ENCODE measurements around the gene MAP3K19. TPM values are rescaled to one million over a fixed set of nuclear protein-coding genes. Genes with fewer than 3 reads are reported as not detected.

The MAP3K19 gene
- total and polyA plus RNA-seq, 2 experiments from 2014 or later = not detected

DNA sequence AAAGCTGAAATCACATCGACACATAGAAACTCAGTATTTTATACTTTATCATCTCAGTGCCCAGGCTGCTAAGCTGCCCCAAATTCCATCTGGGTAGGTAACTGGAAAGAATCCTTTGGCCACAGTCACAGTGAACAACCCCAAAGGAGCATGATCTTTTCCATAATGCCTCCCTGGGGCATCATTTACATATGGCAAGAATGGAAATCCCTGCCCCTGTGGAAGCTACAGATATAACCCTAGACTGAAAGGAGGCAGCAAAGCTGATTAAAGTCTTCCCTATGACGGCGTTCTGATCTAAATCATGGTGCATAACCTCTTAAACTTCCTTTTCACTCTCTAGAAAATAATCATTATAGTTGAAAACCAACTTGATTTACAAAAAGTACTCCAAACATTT is 41.5 kb downstream of the MAP3K19 start (continued):
- TF ChIP-seq, protein P1, sequence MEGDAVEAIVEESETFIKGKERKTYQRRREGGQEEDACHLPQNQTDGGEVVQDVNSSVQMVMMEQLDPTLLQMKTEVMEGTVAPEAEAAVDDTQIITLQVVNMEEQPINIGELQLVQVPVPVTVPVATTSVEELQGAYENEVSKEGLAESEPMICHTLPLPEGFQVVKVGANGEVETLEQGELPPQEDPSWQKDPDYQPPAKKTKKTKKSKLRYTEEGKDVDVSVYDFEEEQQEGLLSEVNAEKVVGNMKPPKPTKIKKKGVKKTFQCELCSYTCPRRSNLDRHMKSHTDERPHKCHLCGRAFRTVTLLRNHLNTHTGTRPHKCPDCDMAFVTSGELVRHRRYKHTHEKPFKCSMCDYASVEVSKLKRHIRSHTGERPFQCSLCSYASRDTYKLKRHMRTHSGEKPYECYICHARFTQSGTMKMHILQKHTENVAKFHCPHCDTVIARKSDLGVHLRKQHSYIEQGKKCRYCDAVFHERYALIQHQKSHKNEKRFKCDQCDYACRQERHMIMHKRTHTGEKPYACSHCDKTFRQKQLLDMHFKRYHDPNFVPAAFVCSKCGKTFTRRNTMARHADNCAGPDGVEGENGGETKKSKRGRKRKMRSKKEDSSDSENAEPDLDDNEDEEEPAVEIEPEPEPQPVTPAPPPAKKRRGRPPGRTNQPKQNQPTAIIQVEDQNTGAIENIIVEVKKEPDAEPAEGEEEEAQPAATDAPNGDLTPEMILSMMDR (conservative IDR thresholded peaks at IDR 0.05; ENCODE audit: low read depth in 2 of 2) = no peak

DNA sequence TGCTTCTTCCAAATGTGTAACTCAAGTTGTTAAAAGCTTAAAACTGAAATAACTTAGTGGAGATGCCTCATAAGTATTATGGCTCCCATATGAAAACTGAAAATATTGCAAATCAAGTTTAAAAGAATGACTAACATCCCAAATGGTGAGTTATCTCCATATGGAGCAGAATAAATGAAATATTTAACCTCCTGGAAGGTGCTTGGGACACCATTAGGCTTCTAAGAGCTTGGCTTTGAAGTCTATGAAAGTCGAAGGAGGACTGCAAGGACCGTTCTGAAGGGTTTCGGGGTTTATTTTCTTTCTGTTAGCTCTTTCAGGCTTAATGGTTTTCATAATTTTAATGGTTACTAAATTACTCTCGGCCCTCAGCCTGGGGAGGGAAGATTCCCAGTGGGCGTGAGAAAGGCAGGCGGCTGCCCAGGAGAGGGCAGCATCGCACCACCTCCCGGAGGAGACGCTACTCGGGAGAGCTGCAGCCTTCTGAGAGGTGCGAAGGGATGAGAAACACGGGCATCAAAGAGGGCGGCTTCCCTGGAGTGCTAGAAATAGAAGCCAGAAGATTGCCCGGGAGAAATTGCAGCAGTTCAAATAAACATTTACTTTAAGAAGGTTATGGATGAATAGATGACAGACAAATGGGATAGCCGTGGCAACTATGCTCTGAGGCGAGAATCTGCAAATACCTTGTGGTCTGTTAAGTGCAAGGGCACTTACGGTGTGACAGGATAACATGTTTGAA is 43.1 kb downstream of the MAP3K19 start:
- Histone ChIP-seq H3K27me3 (ENCODE audit: insufficient read depth) (no peaks in the 10 kb centered on the region), H3K27ac (ENCODE audit: low read depth) (no peak overlapping the region), H3K9me2 (ENCODE audit: insufficient read depth) (no peaks in the 10 kb centered on the region), H3K4me1 (ENCODE audit: insufficient read depth) (peaks cover 6% of the 10 kb centered on the region; the same call in 1 of the 2 replicates), H2AFZ (peak overlapping the region; percentile 74), H3F3A (replicated peaks; ENCODE audit: low read depth) (no peaks in the 10 kb centered on the region), H4K20me1 (replicated peaks; ENCODE audit: insufficient read depth) (no peaks in the 10 kb centered on the region), H3K4me2 (no peak overlapping the region), H3K4me3 (no peak overlapping the region), H3K79me2 (replicated peaks; ENCODE audit: insufficient read depth) (no peaks in the 10 kb centered on the region), H3K36me3 (ENCODE audit: insufficient read depth) (no peaks in the 10 kb centered on the region)
- Mint-ChIP-seq H3K4me3 (no peak overlapping the region), H3K4me1 (peaks cover 19% of the 10 kb centered on the region; the same call in 2 of the 3 replicates), H3K36me3 (ENCODE audit: low read depth) (no peaks in the 10 kb centered on the region), H3K9me3 (no peaks in the 10 kb centered on the region), H3K27ac (no peak overlapping the region), H3K27me3 (ENCODE audit: insufficient read depth, low read depth, poor library complexity) (peaks cover 7% of the 10 kb centered on the region)
- DNase-seq (ENCODE audit: low spot score) (peak; percentile 86), ATAC-seq (peak; percentile 98)
- no peak for TF ChIP-seq CREB1 (CRISPR knock-in tag; IDR thresholded peaks at IDR 0.05; ENCODE audit: low read depth)
- TF ChIP-seq, protein P1 (conservative IDR thresholded peaks at IDR 0.05; ENCODE audit: low read depth in 2 of 2) = peak; percentile 97 to 98
- TF ChIP-seq ZNF331 (CRISPR knock-in tag; IDR thresholded peaks at IDR 0.05; ENCODE audit: low read depth) = no peak
- no peak for TF ChIP-seq JUNB (IDR thresholded peaks at IDR 0.05; ENCODE audit: unreplicated experiment)
- no peak for TF ChIP-seq EZH2 (IDR thresholded peaks at IDR 0.05; ENCODE audit: low read depth, unreplicated experiment)
- TF ChIP-seq, protein P2, sequence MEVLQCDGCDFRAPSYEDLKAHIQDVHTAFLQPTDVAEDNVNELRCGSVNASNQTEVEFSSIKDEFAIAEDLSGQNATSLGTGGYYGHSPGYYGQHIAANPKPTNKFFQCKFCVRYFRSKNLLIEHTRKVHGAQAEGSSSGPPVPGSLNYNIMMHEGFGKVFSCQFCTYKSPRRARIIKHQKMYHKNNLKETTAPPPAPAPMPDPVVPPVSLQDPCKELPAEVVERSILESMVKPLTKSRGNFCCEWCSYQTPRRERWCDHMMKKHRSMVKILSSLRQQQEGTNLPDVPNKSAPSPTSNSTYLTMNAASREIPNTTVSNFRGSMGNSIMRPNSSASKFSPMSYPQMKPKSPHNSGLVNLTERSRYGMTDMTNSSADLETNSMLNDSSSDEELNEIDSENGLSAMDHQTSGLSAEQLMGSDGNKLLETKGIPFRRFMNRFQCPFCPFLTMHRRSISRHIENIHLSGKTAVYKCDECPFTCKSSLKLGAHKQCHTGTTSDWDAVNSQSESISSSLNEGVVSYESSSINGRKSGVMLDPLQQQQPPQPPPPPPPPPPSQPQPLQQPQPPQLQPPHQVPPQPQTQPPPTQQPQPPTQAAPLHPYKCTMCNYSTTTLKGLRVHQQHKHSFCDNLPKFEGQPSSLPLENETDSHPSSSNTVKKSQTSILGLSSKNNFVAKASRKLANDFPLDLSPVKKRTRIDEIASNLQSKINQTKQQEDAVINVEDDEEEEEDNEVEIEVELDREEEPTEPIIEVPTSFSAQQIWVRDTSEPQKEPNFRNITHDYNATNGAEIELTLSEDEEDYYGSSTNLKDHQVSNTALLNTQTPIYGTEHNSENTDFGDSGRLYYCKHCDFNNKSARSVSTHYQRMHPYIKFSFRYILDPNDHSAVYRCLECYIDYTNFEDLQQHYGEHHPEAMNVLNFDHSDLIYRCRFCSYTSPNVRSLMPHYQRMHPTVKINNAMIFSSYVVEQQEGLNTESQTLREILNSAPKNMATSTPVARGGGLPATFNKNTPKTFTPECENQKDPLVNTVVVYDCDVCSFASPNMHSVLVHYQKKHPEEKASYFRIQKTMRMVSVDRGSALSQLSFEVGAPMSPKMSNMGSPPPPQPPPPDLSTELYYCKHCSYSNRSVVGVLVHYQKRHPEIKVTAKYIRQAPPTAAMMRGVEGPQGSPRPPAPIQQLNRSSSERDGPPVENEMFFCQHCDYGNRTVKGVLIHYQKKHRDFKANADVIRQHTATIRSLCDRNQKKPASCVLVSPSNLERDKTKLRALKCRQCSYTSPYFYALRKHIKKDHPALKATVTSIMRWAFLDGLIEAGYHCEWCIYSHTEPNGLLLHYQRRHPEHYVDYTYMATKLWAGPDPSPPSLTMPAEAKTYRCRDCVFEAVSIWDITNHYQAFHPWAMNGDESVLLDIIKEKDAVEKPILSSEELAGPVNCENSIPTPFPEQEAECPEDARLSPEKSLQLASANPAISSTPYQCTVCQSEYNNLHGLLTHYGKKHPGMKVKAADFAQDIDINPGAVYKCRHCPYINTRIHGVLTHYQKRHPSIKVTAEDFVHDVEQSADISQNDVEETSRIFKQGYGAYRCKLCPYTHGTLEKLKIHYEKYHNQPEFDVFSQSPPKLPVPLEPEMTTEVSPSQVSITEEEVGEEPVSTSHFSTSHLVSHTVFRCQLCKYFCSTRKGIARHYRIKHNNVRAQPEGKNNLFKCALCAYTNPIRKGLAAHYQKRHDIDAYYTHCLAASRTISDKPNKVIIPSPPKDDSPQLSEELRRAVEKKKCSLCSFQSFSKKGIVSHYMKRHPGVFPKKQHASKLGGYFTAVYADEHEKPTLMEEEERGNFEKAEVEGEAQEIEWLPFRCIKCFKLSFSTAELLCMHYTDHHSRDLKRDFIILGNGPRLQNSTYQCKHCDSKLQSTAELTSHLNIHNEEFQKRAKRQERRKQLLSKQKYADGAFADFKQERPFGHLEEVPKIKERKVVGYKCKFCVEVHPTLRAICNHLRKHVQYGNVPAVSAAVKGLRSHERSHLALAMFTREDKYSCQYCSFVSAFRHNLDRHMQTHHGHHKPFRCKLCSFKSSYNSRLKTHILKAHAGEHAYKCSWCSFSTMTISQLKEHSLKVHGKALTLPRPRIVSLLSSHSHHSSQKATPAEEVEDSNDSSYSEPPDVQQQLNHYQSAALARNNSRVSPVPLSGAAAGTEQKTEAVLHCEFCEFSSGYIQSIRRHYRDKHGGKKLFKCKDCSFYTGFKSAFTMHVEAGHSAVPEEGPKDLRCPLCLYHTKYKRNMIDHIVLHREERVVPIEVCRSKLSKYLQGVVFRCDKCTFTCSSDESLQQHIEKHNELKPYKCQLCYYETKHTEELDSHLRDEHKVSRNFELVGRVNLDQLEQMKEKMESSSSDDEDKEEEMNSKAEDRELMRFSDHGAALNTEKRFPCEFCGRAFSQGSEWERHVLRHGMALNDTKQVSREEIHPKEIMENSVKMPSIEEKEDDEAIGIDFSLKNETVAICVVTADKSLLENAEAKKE (CRISPR knock-in tag; IDR thresholded peaks at IDR 0.05) = no peak
- TF ChIP-seq ZNF114 (CRISPR knock-in tag; IDR thresholded peaks at IDR 0.05) = no peak
- TF ChIP-seq, protein P3, sequence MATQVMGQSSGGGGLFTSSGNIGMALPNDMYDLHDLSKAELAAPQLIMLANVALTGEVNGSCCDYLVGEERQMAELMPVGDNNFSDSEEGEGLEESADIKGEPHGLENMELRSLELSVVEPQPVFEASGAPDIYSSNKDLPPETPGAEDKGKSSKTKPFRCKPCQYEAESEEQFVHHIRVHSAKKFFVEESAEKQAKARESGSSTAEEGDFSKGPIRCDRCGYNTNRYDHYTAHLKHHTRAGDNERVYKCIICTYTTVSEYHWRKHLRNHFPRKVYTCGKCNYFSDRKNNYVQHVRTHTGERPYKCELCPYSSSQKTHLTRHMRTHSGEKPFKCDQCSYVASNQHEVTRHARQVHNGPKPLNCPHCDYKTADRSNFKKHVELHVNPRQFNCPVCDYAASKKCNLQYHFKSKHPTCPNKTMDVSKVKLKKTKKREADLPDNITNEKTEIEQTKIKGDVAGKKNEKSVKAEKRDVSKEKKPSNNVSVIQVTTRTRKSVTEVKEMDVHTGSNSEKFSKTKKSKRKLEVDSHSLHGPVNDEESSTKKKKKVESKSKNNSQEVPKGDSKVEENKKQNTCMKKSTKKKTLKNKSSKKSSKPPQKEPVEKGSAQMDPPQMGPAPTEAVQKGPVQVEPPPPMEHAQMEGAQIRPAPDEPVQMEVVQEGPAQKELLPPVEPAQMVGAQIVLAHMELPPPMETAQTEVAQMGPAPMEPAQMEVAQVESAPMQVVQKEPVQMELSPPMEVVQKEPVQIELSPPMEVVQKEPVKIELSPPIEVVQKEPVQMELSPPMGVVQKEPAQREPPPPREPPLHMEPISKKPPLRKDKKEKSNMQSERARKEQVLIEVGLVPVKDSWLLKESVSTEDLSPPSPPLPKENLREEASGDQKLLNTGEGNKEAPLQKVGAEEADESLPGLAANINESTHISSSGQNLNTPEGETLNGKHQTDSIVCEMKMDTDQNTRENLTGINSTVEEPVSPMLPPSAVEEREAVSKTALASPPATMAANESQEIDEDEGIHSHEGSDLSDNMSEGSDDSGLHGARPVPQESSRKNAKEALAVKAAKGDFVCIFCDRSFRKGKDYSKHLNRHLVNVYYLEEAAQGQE (IDR thresholded peaks at IDR 0.05; ENCODE audit: unreplicated experiment) = no peak
- TF ChIP-seq POLR2AphosphoS5 (IDR thresholded peaks at IDR 0.05; ENCODE audit: low read depth) = no peak

Data from GM23338 (cell line).